NCI-H2196 treated with DMSO at 0.1 percent for 48 hours (cell line): ENCODE data around the gene SLC37A4.

ENCODE experiments used
- DNase-seq: peaks from one replicate; lab custom pipeline; 2025; ENCODE audit not compliant: unreplicated experiment; lab: John Stamatoyannopoulos, UW

Gene SLC37A4

GRCh38 chr11:118979434-118979833 is 51.2 kb downstream of the SLC37A4 start:
- no peak for DNase-seq

GRCh38 chr11:118975771-118976709 is 54.6 kb downstream of the SLC37A4 start:
- no peak for DNase-seq
